K562 (cell line): ENCODE results near the gene SYT13. TPM values are rescaled to one million over a fixed set of nuclear protein-coding genes. Genes with fewer than 3 reads are reported as not detected.

Experiments
- ATAC-seq: fragments of 200-7000 bp; cut with Tn5 transposase; 3 replicates; pipeline ENCODE4 v1.9.1; 2020; ENCODE audit warnings: moderate library complexity
- BruUV-seq: library from RNA; stranded (reverse); fragments of 400-500 nt; replicated peaks from 2 replicates; lab custom pipeline; 2021; lab: Mats Ljungman, UMichigan
- CTCF ChIA-PET: fragments of 300-600 bp; formaldehyde crosslinking; extraction: SDS; loops from one replicate; lab custom pipeline; 2021; ENCODE audit warnings: low intra/inter-chr PET ratio; lab: Yijun Ruan, JAX
- POLR2A ChIA-PET: fragments of 300-600, 350-650 bp; sonication (Branson Sonifier 250); formaldehyde crosslinking; extraction: SDS; loops from one replicate; lab custom pipeline; 2021; ENCODE audit warnings: antibody characterized with exemption, inconsistent platforms; lab: Yijun Ruan, JAX
- DNase-seq, 4 experiments: peaks; one replicate each; pipeline versions ENCODE4 v3.0.0 to v3.0.0-alpha.2; 2011 to 2018; ENCODE audit warnings: low spot score in 3 of 4, mixed read lengths in 3 of 4; ENCODE audit errors: extremely low read depth in 1 of 4
- FAIRE-seq: peaks from 2 replicates; lab custom pipeline; 2011; peaks lifted over from hg19 to GRCh38; lab: Jason Lieb, UNC
- H2AFZ ChIP-seq: 2 replicates; pipeline ENCODE4 v1.6.0; 2011; ENCODE audit warnings: low read depth, low read length, control low read depth, inconsistent platforms
- H3K27ac ChIP-seq: fragments of 200-600 bp; 3 replicates; pipeline ENCODE4 v1.8.0; 2011; ENCODE audit warnings: low read depth, mild to moderate bottlenecking, control low read depth, inconsistent platforms, low read length, moderate library complexity, mixed read lengths; ENCODE audit errors: extremely low read depth
- H3K27me3 ChIP-seq, 2 experiments: fragments of 300-600 bp in 1 of 2; 2 replicates in 1 of 2; 3 replicates in 1 of 2; pipeline versions ENCODE4 v1.6.0 to v1.8.0; 2011; ENCODE audit warnings: inconsistent platforms in 2 of 2, low read length in 2 of 2, mild to moderate bottlenecking in 1 of 2, mixed read lengths in 1 of 2, moderate library complexity in 1 of 2; ENCODE audit not compliant: control insufficient read depth in 2 of 2, insufficient read depth in 2 of 2
- H3K36me3 ChIP-seq: fragments of 300-600 bp; 3 replicates; pipeline ENCODE4 v1.8.0; 2011; ENCODE audit warnings: mild to moderate bottlenecking, low read length, inconsistent platforms; ENCODE audit not compliant: control insufficient read depth, insufficient read depth
- H3K4me1 ChIP-seq, 2 experiments: fragments of 200-600 bp in 1 of 2; replicated peaks in 1 of 2; 2 replicates in 1 of 2; 3 replicates in 1 of 2; pipeline versions ENCODE4 v1.5.1 to v1.8.0; 2011; ENCODE audit warnings: inconsistent platforms in 2 of 2, low read length in 2 of 2, mild to moderate bottlenecking in 1 of 2, mixed read lengths in 1 of 2, moderate library complexity in 1 of 2; ENCODE audit not compliant: control insufficient read depth in 2 of 2, insufficient read depth in 2 of 2
- H3K4me2 ChIP-seq: 2 replicates; pipeline ENCODE4 v1.6.1; 2011; ENCODE audit warnings: low read length, control low read depth, inconsistent platforms, mixed read lengths; ENCODE audit not compliant: insufficient read depth
- H3K4me3 ChIP-seq: fragments of 200-600 bp; sonication (generic), shearing (Covaris generic); 2 replicates; pipeline ENCODE4 v1.5.1; 2016; ENCODE audit warnings: control low read depth, inconsistent platforms
- H3K79me2 ChIP-seq: fragments of 200-600 bp; 3 replicates; pipeline ENCODE4 v1.8.0; 2011; ENCODE audit warnings: low read length, inconsistent platforms; ENCODE audit not compliant: control insufficient read depth, insufficient read depth
- H3K9ac ChIP-seq, 2 experiments: 2 replicates each; pipeline versions ENCODE4 v1.6.0 to v1.6.1; 2011; ENCODE audit warnings: low read depth in 2 of 2, low read length in 2 of 2, control low read depth in 1 of 2, inconsistent platforms in 1 of 2, mild to moderate bottlenecking in 1 of 2, mixed read lengths in 1 of 2; ENCODE audit not compliant: insufficient read depth in 1 of 2
- H3K9me1 ChIP-seq: one replicate; pipeline ENCODE4 v1.6.0; 2011; ENCODE audit warnings: inconsistent platforms, mild to moderate bottlenecking, low read length, moderate library complexity; ENCODE audit not compliant: control insufficient read depth, insufficient read depth
- H3K9me3 ChIP-seq: replicated peaks from 2 replicates; pipeline ENCODE4 v1.5.1; 2011; ENCODE audit warnings: low read depth, low read length, inconsistent platforms; ENCODE audit not compliant: control insufficient read depth, insufficient read depth
- H4K20me1 ChIP-seq: replicated peaks from 2 replicates; pipeline ENCODE4 v1.6.1; 2011; ENCODE audit warnings: low read length, inconsistent platforms, mixed read lengths; ENCODE audit not compliant: control insufficient read depth, insufficient read depth
- CC2D1A ChIP-seq: fragments of 450-650 bp; IDR thresholded peaks from 2 replicates; pipeline ENCODE4 v1.6.1; 2017; ENCODE audit warnings: mild to moderate bottlenecking
- HBP1 ChIP-seq: fragments of 450-650 bp; formaldehyde crosslinking; IDR thresholded peaks from 2 replicates; pipeline ENCODE4 v1.4.0; 2022; ENCODE audit warnings: missing genetic modification characterization
- HES1 ChIP-seq: fragments of 450-650 bp; IDR thresholded peaks from 2 replicates; pipeline ENCODE4 v1.6.1; 2016; ENCODE audit warnings: low read depth, mild to moderate bottlenecking, moderate library complexity
- HMG20B ChIP-seq: fragments of 250-450 bp; sonication (Bioruptor Pico); IDR thresholded peaks from 2 replicates; pipeline ENCODE4 v1.5.0; 2021; ENCODE audit warnings: mild to moderate bottlenecking
- MGA ChIP-seq: fragments of 450-650 bp; IDR thresholded peaks from 2 replicates; pipeline ENCODE4 v1.6.1; 2016; ENCODE audit warnings: mild to moderate bottlenecking, moderate library complexity
- NFYB ChIP-seq: IDR thresholded peaks from 2 replicates; pipeline ENCODE4 v1.6.1; 2011; ENCODE audit warnings: mild to moderate bottlenecking, moderate library complexity; ENCODE audit not compliant: insufficient read length; ENCODE audit errors: extremely low read depth
- PCBP1 ChIP-seq: fragments of 200-400 bp; formaldehyde crosslinking; IDR thresholded peaks from 2 replicates; pipeline ENCODE4 v1.6.1; 2018; ENCODE audit warnings: mild to moderate bottlenecking, low read depth, low read length; ENCODE audit not compliant: poor library complexity, severe bottlenecking
- RBM34 ChIP-seq: fragments of 200-400 bp; formaldehyde crosslinking; IDR thresholded peaks from 2 replicates; pipeline ENCODE4 v1.6.1; 2018; ENCODE audit warnings: low read length, borderline replicate concordance; ENCODE audit not compliant: insufficient read depth
- WGBS: fragments of 100-300 bp; shearing (Covaris generic); methylation state at CpG from one replicate; pipeline ENCODE4 v1.1.6; 2016; ENCODE audit warnings: low coverage, mixed read lengths; ENCODE audit not compliant: insufficient coverage; ENCODE audit errors: missing lambda C conversion rate; 5-methylcytosine and 5-hydroxymethylcytosine counted together
- in situ Hi-C: fragments of 300-500 bp; cut with MboI; formaldehyde crosslinking; loops from 4 replicates; pipeline ENCODE4 v1.15.0; 2018; ENCODE audit warnings: inconsistent platforms, mixed read lengths
- intact Hi-C: fragments of 100-400 bp; cut with micrococcal nuclease; formaldehyde crosslinking; loops from 2 replicates; pipeline ENCODE4 v1.14.2; 2022
- polyA plus RNA-seq, 8 experiments: library from polyadenylated mRNA; depleted of rRNA in 4 of 8; stranded (reverse) in 5 of 8; unstranded in 3 of 8; fragments of >200 nt; fragmentation: Nextera tagmentation in 2 of 8; fragmentation: Illumina TruSeq in 1 of 8; extraction: Ambion mirVana in 2 of 8; extraction: Trizol in 1 of 8; gene quantifications; 2 replicates each; pipeline versions ENCODE4 v1.2.1 to v1.2.3, GENCODE V29; 2011 to 2014; ENCODE audit warnings: inconsistent platforms in 1 of 8, missing spikeins in 1 of 8
- total RNA-seq, 7 experiments: library from RNA; depleted of rRNA in 6 of 7; stranded (reverse); fragments of >200 nt in 6 of 7; fragmentation: Illumina TruSeq in 2 of 7; extraction: Trizol in 2 of 7; gene quantifications; 2 replicates each; pipeline versions ENCODE4 v1.2.1 to v1.2.3, GENCODE V29; 2011 to 2021; ENCODE audit warnings: low replicate concordance in 1 of 7

The SYT13 gene
- total and polyA plus RNA-seq, 9 of the 15 experiments (the other 6 are each of a cell fraction or from before 2014, with no cell fraction given), result under 0.01 to 0.13 (median 0.08) TPM; not detected in 2

- no peaks in the 10 kb centered on the region for H3K79me2 ChIP-seq
- no peak overlapping the region for H3K27ac ChIP-seq
- H3K4me3 ChIP-seq, result no peak overlapping the region
- intact Hi-C loops, result no loop called here
- H3K4me1 ChIP-seq, result peaks cover 0 to 5% of the 10 kb centered on the region in 2 experiments; a peak in 1 of 5 replicates
- no peaks in the 10 kb centered on the region for H3K9me3 ChIP-seq
- H3K27me3 ChIP-seq, result peaks cover 0 to 4% of the 10 kb centered on the region in 2 experiments; a peak in 4 of 5 replicates
- ChIA-PET POLR2A (interaction anchor here (0.5 to 0.6 kb wide), 2 partner anchors 44 to 971 kb away, joined by 3 read pairs; no protein-coding TSS in a partner anchor), CTCF (no interaction called here)
- ATAC-seq (peak; percentile 57), FAIRE-seq (no peak), DNase-seq (no peak)
- H3K36me3 ChIP-seq, result no peaks in the 10 kb centered on the region
- WGBS, result 16% methylated on average over 9 of the region's 14 CpGs
- no peak overlapping the region for H3K9ac ChIP-seq
- no peak overlapping the region for H2AFZ ChIP-seq
- no peak overlapping the region for H3K4me2 ChIP-seq
- in situ Hi-C loops, result no loop called here
- peaks cover 3% of the 10 kb centered on the region for H3K9me1 ChIP-seq
- no peaks in the 10 kb centered on the region; the same call in 1 of the 2 replicates for H4K20me1 ChIP-seq
- BruUV-seq, result no TSS peak
- no peak for TF ChIP-seq HBP1 (CRISPR knock-in tag)
- TF ChIP-seq PCBP1, result no peak
- TF ChIP-seq HMG20B (CRISPR knock-in tag), result no peak
- TF ChIP-seq CC2D1A, result no peak
- TF ChIP-seq HES1, result no peak
- TF ChIP-seq MGA, result no peak
- TF ChIP-seq NFYB, result no peak
- TF ChIP-seq RBM34, result no peak
Observed at GRCh38 chr11:45233804-45234170, 52.4 kb downstream of the SYT13 start.
